ENCODE data around the gene CNTFR.

DNA sequence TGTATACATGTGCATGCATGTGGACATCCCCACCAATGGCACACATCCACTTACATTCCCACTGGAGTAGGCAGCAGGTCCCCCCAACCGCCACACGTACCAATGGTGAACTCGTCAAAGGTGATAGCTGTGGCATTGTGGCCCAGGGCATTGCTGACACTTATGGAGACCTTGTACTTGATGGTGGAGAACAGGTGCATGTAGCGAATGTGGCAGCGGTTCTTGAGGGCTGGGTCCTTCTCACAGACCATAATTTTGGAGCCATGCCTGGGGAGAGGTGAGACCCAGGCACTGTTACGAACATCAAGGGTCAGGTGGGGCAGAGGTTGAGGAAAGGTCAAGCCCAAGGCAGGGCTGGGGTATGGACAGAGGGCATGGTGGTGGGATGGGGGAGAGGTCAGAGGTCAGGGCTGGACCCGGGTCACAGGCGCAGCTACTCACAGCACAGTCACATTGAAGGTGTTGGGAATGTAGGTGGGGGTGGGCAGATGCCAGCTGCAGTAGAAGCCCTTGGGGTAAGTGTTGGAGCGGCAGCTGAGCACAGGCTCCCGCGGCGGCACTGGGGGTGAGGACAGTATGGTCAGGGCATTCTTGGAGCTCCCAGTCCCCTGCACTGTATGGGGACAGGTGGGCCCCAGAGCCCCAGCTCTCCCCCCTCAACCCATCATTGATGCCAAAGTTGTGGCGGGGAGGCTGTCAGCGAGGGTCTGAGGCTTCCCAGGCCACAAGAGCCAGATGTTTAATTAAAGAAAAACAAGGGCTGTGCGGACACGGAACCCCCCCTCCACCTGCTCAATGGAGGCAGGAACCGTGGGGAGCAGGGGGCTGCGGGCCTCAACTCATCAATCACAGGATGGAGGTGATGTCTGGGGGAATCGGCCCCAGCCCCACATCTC lies 31.9 kb downstream of the CNTFR start:
- TF ChIP-seq, protein P1, sequence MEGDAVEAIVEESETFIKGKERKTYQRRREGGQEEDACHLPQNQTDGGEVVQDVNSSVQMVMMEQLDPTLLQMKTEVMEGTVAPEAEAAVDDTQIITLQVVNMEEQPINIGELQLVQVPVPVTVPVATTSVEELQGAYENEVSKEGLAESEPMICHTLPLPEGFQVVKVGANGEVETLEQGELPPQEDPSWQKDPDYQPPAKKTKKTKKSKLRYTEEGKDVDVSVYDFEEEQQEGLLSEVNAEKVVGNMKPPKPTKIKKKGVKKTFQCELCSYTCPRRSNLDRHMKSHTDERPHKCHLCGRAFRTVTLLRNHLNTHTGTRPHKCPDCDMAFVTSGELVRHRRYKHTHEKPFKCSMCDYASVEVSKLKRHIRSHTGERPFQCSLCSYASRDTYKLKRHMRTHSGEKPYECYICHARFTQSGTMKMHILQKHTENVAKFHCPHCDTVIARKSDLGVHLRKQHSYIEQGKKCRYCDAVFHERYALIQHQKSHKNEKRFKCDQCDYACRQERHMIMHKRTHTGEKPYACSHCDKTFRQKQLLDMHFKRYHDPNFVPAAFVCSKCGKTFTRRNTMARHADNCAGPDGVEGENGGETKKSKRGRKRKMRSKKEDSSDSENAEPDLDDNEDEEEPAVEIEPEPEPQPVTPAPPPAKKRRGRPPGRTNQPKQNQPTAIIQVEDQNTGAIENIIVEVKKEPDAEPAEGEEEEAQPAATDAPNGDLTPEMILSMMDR (IDR thresholded peaks at IDR 0.05; ENCODE audit: low read depth, low read length, missing input control) = no peak
- no peak for TF ChIP-seq YY1 (IDR thresholded peaks at IDR 0.05)

Measured in liver (tissue), 2 donors.